GM18951 (cell line): ENCODE results near the gene UQCRHL.
A peak's percentile ranks its signal among the peaks of the same experiment; 100 is the strongest.
"Not testable (repeated sequence)": the region's sequence is repeated elsewhere in the genome, so short reads cannot be mapped to it uniquely, and the experiment has no call there.

Source experiments
- POLR2A ChIP-seq: IDR thresholded peaks from 4 replicates; pipeline ENCODE4 v1.6.1; 2011; ENCODE audit warnings: mild to moderate bottlenecking; ENCODE audit not compliant: insufficient read length, insufficient read depth; ENCODE audit errors: extremely low read depth
- in situ Hi-C: fragments of 300-500 bp; cut with MboI; formaldehyde crosslinking; loops from one replicate; pipeline ENCODE4 v1.12.0; 2022; ENCODE audit warnings: low sequenced_read_pairs, mixed read lengths, inconsistent platforms; ENCODE audit not compliant: unreplicated experiment

The UQCRHL gene

GRCh38 chr1:15843826-15844572 lies 36.5 kb upstream of the UQCRHL start:
- no peak for TF ChIP-seq POLR2A
- in situ Hi-C loops = no loop called here

GRCh38 chr1:15838721-15839120 lies 31.3 kb upstream of the UQCRHL start:
- in situ Hi-C loops = no loop called here
- no peak for TF ChIP-seq POLR2A

- in situ Hi-C loops = no loop called here
- TF ChIP-seq POLR2A = no peak
These were observed 30.5 kb upstream of the UQCRHL start for GRCh38 chr1:15837931-15838330.

- no peak for TF ChIP-seq POLR2A
- in situ Hi-C loops = no loop called here
These were observed 29.6 kb upstream of the UQCRHL start for GRCh38 chr1:15836772-15837669.

- in situ Hi-C loops = not testable (repeated sequence)
These were observed 29.0 kb upstream of the UQCRHL start for GRCh38 chr1:15836511-15836771.

DNA sequence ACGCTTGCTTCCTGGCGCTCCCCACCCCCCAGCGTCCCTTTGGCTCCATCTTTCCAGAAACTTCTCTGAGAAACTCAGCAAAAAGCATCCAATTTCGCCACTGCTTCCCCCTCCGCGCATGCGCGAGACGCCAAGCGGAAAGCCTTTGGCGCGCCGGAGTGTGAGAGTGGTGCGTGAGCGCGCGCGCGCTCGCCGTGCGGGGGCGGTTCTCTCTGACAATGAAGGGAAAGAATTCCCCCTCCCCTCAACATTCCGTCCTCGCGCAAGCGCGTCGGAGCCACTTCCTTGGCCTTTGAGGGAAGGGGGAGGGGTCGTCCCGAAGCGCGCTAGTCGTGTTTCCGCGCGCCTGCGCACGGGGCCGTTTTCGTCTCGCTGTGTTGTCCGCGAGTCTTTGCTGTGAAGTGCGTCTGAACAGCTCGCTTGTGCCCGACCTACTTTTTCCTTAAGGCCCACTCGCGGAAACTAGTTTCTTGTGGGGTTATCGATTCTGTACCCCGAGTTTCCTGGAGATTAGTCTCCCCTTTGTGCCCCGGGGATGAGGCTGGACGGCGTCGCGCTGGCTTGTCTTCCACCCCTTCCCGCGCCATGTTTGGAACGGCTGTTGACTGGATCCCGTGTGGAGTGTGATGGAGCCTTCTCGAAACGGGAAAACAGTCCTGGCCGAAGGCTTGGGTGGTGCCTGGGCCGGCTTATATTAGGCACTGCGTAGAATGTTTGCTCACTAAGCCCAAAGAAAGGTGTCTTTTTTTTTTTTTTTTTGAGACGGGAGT lies 28.5 kb upstream of the UQCRHL start:
- peak; percentile 67 for TF ChIP-seq POLR2A

DNA sequence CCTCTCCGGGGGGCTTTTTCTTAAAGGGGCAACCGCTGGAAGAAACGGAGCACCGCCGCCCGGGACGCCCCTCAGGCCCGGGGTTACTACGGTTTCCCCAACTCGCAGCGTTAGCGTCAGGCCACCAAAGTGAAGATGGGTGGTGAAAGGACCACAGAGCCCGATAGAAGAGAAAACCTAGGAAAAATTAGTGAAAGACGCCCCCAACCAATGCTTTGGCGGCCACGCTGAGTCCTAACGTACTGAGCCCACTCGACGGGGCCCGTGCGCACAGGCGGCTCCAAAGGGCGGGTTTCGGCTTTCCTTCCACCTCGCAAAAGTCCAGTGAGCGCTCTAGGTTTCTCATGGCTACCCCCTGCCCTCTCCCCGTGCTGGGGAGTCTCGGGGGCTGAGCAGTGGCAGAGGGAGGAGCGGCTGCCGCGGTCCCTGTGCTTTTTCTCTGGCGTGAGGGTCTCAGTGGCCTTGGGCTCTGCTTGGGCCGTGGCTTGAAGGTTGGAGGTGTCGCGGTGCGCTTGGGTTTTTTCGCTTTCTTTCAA lies 27.8 kb upstream of the UQCRHL start:
- in situ Hi-C loops = no loop called here
- TF ChIP-seq POLR2A = no peak

More for the DNA sequence above, 28.5 kb upstream of the UQCRHL start:
- in situ Hi-C loops = no loop called here

DNA sequence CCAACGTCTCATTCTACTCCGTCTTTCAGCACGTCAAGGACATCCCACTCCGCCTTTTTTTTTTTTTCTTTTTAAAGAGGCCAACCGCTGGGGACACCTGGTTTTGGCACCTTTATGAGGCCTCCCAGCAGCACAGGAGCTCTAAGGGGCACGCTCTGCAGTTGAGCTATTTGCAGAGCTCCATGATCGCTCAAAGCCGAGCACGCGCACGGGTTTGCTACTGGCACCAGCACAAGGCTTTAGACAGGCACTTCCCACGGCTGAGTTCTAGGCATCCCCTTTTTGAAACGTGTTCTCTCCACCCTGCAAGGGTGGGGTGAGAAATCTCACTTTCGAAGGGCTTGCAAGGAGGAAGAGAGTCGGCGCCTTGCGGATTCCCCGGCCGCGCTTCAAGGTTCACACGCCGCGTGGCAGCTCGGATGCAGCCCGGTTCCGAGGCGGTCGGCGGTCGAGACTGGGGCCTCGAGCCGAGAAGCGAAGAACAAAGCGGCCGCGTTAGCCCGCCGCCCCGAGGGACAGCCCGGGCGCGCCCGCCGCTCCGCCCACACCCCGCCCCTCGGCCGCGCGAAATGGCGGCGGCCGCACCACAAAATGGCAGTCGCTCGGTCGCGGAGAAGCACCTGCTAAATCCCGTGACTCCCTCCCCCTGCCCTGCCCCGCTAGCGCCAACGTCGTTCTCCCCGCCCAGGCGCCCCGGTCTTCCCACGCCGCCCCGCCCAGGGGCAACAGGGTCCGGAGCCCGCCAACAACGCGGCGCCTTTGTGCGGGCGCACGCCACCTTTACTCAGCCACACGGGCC lies 27.2 kb upstream of the UQCRHL start:
- in situ Hi-C loops = no loop called here
- TF ChIP-seq POLR2A = peak; percentile 92

DNA sequence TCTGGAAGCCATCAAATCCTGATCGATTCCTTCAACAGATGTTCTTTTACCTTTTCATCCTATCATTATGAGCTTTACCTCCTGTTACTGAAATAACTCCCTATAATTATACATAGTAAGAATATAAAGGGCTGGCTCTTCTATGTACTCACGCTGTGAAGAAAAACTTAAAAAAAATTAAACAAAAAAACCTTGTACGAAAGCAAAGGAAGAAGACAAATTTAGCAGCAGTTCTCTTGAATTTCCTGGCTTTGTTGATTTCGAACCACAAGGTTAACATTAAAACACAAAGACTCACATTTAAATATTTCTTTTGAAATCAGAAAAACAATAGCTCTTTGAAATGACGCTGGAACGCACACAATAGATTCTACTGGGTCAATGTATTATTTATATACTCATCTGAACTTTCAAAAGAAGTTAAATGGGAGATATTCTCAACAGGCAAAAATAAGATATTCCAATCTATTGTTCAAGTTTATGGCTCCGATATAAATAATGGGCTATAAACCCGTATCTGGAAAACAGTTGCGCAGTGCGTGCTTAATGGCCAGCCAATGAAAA lies 26.5 kb upstream of the UQCRHL start:
- in situ Hi-C loops = no loop called here
- no peak for TF ChIP-seq POLR2A

DNA sequence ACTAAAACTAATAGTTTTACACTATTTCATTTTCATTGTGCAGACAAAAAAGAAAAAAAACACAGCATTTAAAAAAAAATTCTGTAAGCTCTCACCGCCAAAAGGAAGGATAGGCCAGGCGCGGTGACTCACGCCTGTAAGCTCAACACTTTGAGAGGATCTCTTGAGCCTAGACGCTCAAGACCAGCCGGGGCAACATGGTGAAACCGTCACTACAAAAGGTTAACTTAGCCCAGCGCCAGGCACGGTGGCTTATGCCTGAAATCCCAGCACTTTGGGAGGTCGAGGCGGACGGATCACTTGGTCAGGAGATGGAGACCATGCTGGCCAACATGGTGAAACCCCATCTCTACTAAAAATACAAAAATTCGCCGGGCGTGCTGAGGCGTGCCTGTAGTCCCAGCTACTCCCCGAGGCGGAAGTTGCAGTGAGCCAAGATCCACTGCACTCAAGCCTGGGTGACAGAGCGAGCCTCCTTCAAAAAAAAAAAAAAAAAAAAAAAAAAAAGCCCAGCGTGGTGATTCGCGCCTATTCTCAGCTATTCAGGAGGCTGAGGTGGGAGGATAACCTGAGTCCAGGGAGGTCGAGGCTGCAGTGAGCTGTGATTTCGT lies 25.7 kb upstream of the UQCRHL start:
- no peak for TF ChIP-seq POLR2A
- in situ Hi-C loops = no loop called here

DNA sequence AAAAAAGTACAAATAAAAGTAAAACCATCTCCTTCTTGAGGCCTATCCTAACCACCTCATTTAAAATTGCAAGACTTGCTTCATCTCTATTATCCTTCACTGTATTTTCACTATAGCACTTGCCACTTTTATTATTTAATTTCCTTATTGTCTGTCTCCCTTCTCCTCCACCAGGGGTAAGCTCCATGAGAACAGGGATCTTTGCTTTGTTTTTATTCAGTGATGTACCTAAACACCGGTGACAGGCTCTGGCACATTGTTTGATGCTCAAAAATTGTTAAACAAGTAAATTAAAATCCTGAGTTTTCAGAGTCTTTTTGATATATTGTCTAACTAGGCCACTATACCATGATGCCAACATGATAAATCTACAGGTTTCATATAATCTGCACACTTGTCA lies 22.8 kb upstream of the UQCRHL start:
- in situ Hi-C loops = no loop called here
- no peak for TF ChIP-seq POLR2A

DNA sequence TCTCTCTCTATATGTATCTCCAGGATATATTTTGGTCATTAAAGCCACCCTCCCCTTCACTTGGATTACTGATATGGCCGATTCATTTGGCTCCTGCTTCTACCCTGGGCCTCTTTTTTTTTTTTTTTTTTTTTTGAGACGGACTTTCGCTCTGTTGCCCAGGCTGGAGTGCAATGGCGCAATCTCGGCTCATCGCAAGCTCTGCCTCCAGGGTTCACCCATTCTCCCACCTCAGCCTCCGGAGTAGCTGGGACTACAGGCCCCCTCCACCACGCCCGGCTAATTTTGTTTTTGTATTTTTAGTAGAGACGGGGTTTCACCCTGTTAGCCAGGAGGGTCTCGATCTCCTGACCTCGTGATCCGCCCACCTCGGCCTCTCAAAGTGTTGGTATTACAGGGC lies 21.5 kb upstream of the UQCRHL start:
- in situ Hi-C loops = not testable (repeated sequence)

GRCh38 chr1:15827567-15827966 lies 20.1 kb upstream of the UQCRHL start:
- in situ Hi-C loops = not testable (repeated sequence)
